Fibroblast of pulmonary artery (primary cell): Measurements from ENCODE around the gene ZNF132.

Experiments
- DNase-seq: peaks from one replicate; pipeline ENCODE4 v3.0.0-alpha.2; 2010; ENCODE audit warnings: low read depth
- H3K4me3 ChIP-seq: replicated peaks from 2 replicates; pipeline ENCODE4 v1.5.1; 2011; ENCODE audit warnings: low read depth, mild to moderate bottlenecking, control low read depth, low read length, moderate library complexity
- CTCF ChIP-seq: IDR thresholded peaks from 2 replicates; pipeline ENCODE4 v1.5.1; 2011; ENCODE audit warnings: mild to moderate bottlenecking, control low read depth, low read length, inconsistent platforms; ENCODE audit errors: missing control alignments

Gene ZNF132

GRCh38 chr19:58468216-58468839, 28.4 kb upstream of the ZNF132 start:
- TF ChIP-seq CTCF, result no peak
- no peak for DNase-seq
- H3K4me3 ChIP-seq, result peak overlapping the region; percentile 32

- no peak for TF ChIP-seq CTCF
- DNase-seq, result peak; percentile 96
Measured at GRCh38 chr19:58466760-58467589, 27.0 kb upstream of the ZNF132 start, which contains the start of gene ZNF324. Gene ZNF324, plus strand, starts transcription at chr19:58467080. Its CDS starts 2,106 bp downstream, at chr19:58469186.

GRCh38 chr19:58466089-58466759, 26.3 kb upstream of the ZNF132 start:
- no peak for TF ChIP-seq CTCF
- DNase-seq, result no peak
- peak overlapping the region; percentile 76 for H3K4me3 ChIP-seq

More at GRCh38 chr19:58466760-58467589, 27.0 kb upstream of the ZNF132 start, which contains the start of gene ZNF324:
- H3K4me3 ChIP-seq, result peak within 1 kb of the TSS; percentile 76

GRCh38 chr19:58460039-58460438, 20.1 kb upstream of the ZNF132 start:
- no peak for TF ChIP-seq CTCF
- H3K4me3 ChIP-seq, result no peak overlapping the region
- DNase-seq, result no peak

DNA sequence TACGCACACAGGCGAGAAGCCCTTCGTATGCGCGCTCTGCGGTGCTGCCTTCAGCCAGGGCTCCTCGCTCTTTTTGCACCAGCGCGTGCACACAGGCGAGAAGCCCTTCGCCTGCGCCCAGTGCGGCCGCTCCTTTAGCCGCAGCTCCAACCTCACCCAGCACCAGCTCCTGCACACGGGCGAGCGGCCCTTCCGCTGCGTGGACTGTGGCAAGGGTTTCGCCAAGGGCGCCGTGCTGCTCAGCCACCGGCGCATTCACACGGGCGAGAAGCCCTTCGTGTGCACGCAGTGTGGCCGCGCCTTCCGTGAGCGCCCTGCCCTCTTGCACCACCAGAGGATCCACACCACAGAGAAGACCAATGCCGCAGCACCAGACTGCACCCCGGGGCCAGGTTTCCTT, 16.2 kb upstream of the ZNF132 start:
- no peak for DNase-seq
- TF ChIP-seq CTCF, result no peak
- H3K4me3 ChIP-seq, result no peak overlapping the region

DNA sequence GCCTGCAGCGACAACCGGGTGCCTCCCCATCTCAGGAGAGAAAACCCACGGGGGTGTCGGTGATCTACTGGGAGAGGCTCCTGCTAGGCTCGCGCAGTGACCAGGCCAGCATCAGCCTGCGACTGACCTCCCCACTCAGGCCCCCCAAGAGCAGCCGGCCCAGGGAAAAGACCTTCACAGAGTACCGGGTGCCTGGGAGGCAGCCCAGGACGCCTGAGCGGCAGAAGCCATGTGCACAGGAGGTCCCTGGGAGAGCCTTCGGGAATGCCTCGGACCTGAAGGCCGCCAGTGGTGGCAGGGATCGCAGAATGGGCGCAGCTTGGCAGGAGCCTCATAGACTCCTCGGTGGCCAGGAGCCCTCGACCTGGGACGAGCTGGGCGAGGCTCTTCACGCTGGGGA, 15.4 kb upstream of the ZNF132 start:
- no peak for DNase-seq

More for the DNA sequence above, 15.4 kb upstream of the ZNF132 start:
- no peak overlapping the region for H3K4me3 ChIP-seq
- TF ChIP-seq CTCF, result no peak
